Stimulated activated CD8-positive, alpha-beta memory T cell treated with anti-CD3 and anti-CD28 coated beads, Interleukin-12 subunit alpha, Interleukin-12 subunit beta, amount 100 ng/mL, for 1 hour (primary cell): Measurements from ENCODE around the gene HIVEP1.

Experiments
- DNase-seq: peaks from one replicate; pipeline ENCODE4 v3.0.0-alpha.2; 2020; ENCODE audit warnings: low read depth

Gene HIVEP1

GRCh38 chr6:12189661-12190060, 177.5 kb downstream of the HIVEP1 start:
- DNase-seq, result no peak

GRCh38 chr6:12190252-12190651, 178.1 kb downstream of the HIVEP1 start:
- DNase-seq, result no peak

GRCh38 chr6:12196326-12196936, 184.3 kb downstream of the HIVEP1 start:
- DNase-seq, result no peak

GRCh38 chr6:12198851-12199250, 186.7 kb downstream of the HIVEP1 start:
- DNase-seq, result no peak

- DNase-seq, result no peak
These were observed 188.0 kb downstream of the HIVEP1 start for GRCh38 chr6:12200015-12200564.

- no peak for DNase-seq
These were observed 188.6 kb downstream of the HIVEP1 start for GRCh38 chr6:12200761-12201160.

- no peak for DNase-seq
These were observed 190.9 kb downstream of the HIVEP1 start for GRCh38 chr6:12203001-12203400.

GRCh38 chr6:12208190-12208589, 196.1 kb downstream of the HIVEP1 start:
- no peak for DNase-seq

- DNase-seq, result no peak
These were observed 196.6 kb downstream of the HIVEP1 start for GRCh38 chr6:12208673-12209072.
